Thyroid gland (tissue), 4 donors: ENCODE results near the gene SYNGR3.

ENCODE experiments used
- POLR2A ChIP-seq, 2 donors: fragments of 450-650 bp; IDR thresholded peaks; one replicate each; pipeline ENCODE4 v1.6.1; 2017; ENCODE audit warnings: antibody characterized with exemption in 2 of 2, mild to moderate bottlenecking in 2 of 2, moderate library complexity in 1 of 2
- TF ChIP-seq, protein P1 (sequence below), 6 experiments: fragments of 200-600 bp in 3 of 6; fragments of 450-650 bp in 3 of 6; sonication (generic) in 3 of 6; IDR thresholded peaks; one replicate each; pipeline ENCODE4 v1.5.1; 2016 to 2019; ENCODE audit warnings: antibody characterized with exemption in 6 of 6, mild to moderate bottlenecking in 2 of 6, inconsistent platforms in 1 of 6, moderate library complexity in 1 of 6

DNA sequence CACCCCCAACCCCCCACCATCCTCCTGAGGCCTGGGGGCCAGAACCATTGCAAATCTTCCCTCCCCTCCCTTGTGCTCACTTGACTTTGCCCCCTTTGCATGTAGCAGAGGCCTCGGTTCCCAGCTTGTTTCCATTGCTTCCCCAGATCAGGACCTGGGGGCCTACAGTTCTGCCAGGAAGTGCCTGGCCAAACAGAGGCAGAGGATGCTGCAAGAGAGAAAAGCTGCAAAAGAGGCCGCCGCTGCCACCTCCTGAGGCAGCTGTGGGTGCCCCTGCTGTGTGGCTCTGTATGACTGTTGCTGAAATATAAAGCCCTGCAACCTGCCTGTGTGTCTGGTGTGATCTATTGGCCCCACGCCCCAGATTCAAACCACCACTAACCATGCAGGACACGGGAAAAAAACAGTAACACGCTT, 28.1 kb upstream of the SYNGR3 start:
- no peak for TF ChIP-seq POLR2A (IDR thresholded peaks at IDR 0.05)
- TF ChIP-seq, protein P1, sequence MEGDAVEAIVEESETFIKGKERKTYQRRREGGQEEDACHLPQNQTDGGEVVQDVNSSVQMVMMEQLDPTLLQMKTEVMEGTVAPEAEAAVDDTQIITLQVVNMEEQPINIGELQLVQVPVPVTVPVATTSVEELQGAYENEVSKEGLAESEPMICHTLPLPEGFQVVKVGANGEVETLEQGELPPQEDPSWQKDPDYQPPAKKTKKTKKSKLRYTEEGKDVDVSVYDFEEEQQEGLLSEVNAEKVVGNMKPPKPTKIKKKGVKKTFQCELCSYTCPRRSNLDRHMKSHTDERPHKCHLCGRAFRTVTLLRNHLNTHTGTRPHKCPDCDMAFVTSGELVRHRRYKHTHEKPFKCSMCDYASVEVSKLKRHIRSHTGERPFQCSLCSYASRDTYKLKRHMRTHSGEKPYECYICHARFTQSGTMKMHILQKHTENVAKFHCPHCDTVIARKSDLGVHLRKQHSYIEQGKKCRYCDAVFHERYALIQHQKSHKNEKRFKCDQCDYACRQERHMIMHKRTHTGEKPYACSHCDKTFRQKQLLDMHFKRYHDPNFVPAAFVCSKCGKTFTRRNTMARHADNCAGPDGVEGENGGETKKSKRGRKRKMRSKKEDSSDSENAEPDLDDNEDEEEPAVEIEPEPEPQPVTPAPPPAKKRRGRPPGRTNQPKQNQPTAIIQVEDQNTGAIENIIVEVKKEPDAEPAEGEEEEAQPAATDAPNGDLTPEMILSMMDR (IDR thresholded peaks at IDR 0.05): no peak
